Neural cell (in vitro differentiated cells): ENCODE data around the gene CHN1.

Experiments
- EP300 ChIP-seq: fragments of 450-650 bp; conservative IDR thresholded peaks from 2 replicates; pipeline ENCODE4 v1.6.1; 2014; ENCODE audit warnings: antibody characterized with exemption, mild to moderate bottlenecking, moderate library complexity; ENCODE audit not compliant: poor library complexity, severe bottlenecking
- EZH2 ChIP-seq: fragments of 200-600, 300-800 bp; shearing (Covaris generic), sonication (generic); IDR thresholded peaks from 2 replicates; pipeline ENCODE4 v1.6.1; 2014; ENCODE audit warnings: antibody characterized with exemption, low read length, borderline replicate concordance, mild to moderate bottlenecking; ENCODE audit not compliant: insufficient read depth, poor library complexity, severe bottlenecking
- MXI1 ChIP-seq: fragments of 450-650 bp; conservative IDR thresholded peaks from 2 replicates; pipeline ENCODE4 v1.6.1; 2014; ENCODE audit warnings: antibody characterized with exemption, mild to moderate bottlenecking; ENCODE audit not compliant: poor library complexity, severe bottlenecking
- POLR2AphosphoS5 ChIP-seq: IDR thresholded peaks from 2 replicates; pipeline ENCODE4 v1.6.1; 2012
- RAD21 ChIP-seq: fragments of 450-650 bp; conservative IDR thresholded peaks from 2 replicates; pipeline ENCODE4 v1.6.1; 2014; ENCODE audit warnings: antibody characterized with exemption, mild to moderate bottlenecking, moderate library complexity
- REST ChIP-seq: IDR thresholded peaks from 2 replicates; pipeline ENCODE4 v1.6.1; 2012; ENCODE audit warnings: borderline replicate concordance
- SMC3 ChIP-seq: fragments of 450-650 bp; conservative IDR thresholded peaks from 2 replicates; pipeline ENCODE4 v1.6.1; 2014; ENCODE audit warnings: antibody characterized with exemption, mild to moderate bottlenecking, moderate library complexity; ENCODE audit not compliant: poor library complexity
- TAF1 ChIP-seq: IDR thresholded peaks from 2 replicates; pipeline ENCODE4 v1.6.1; 2012; ENCODE audit warnings: low read depth
- TF ChIP-seq, protein P1 (sequence below): fragments of 450-650 bp; IDR thresholded peaks from 2 replicates; pipeline ENCODE4 v1.5.1; 2014; ENCODE audit warnings: antibody characterized with exemption, mild to moderate bottlenecking, moderate library complexity; ENCODE audit not compliant: poor library complexity, severe bottlenecking

- TF ChIP-seq RAD21: no peak
- no peak for TF ChIP-seq REST
- TF ChIP-seq, protein P1, sequence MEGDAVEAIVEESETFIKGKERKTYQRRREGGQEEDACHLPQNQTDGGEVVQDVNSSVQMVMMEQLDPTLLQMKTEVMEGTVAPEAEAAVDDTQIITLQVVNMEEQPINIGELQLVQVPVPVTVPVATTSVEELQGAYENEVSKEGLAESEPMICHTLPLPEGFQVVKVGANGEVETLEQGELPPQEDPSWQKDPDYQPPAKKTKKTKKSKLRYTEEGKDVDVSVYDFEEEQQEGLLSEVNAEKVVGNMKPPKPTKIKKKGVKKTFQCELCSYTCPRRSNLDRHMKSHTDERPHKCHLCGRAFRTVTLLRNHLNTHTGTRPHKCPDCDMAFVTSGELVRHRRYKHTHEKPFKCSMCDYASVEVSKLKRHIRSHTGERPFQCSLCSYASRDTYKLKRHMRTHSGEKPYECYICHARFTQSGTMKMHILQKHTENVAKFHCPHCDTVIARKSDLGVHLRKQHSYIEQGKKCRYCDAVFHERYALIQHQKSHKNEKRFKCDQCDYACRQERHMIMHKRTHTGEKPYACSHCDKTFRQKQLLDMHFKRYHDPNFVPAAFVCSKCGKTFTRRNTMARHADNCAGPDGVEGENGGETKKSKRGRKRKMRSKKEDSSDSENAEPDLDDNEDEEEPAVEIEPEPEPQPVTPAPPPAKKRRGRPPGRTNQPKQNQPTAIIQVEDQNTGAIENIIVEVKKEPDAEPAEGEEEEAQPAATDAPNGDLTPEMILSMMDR: no peak
- TF ChIP-seq EP300: no peak
- TF ChIP-seq TAF1: no peak
- no peak for TF ChIP-seq MXI1
- TF ChIP-seq EZH2: no peak
- TF ChIP-seq POLR2AphosphoS5: no peak
- no peak for TF ChIP-seq SMC3
Observed at GRCh38 chr2:174821628-174822027, 183.6 kb downstream of the CHN1 start.
